ENCODE data around the gene MAJIN.

- TF ChIP-seq EZH2 (IDR thresholded peaks at IDR 0.05; ENCODE audit: insufficient read depth, poor library complexity, severe bottlenecking) (no peak), EZH2phosphoT487 (IDR thresholded peaks at IDR 0.05; ENCODE audit: insufficient read depth, low read depth) (no peak)
Observed at GRCh38 chr11:64897381-64898075, 74.4 kb downstream of the MAJIN start.
